HG03135 (cell line): ENCODE data around the gene TNFRSF9.
"Not testable (repeated sequence)": the region's sequence is repeated elsewhere in the genome, so short reads cannot be mapped to it uniquely, and the experiment has no call there.

ENCODE experiments used
- ATAC-seq: cut with Tn5 transposase; IDR thresholded peaks from one replicate; pipeline ENCODE4 v1.9.1; 2021; ENCODE audit warnings: mild to moderate bottlenecking, moderate library complexity; ENCODE audit not compliant: unreplicated experiment

Gene TNFRSF9

GRCh38 chr1:7921796-7922195 lies 18.8 kb downstream of the TNFRSF9 start:
- no peak for ATAC-seq

GRCh38 chr1:7919880-7920279 lies 20.8 kb downstream of the TNFRSF9 start:
- no peak for ATAC-seq

GRCh38 chr1:7917971-7918370 lies 22.7 kb downstream of the TNFRSF9 start:
- not testable (repeated sequence) for ATAC-seq

- ATAC-seq, result no peak
Observed at GRCh38 chr1:7916501-7916830, 24.2 kb downstream of the TNFRSF9 start.

GRCh38 chr1:7915826-7916500 lies 24.7 kb downstream of the TNFRSF9 start:
- no peak for ATAC-seq

GRCh38 chr1:7912743-7913557 lies 27.7 kb downstream of the TNFRSF9 start:
- ATAC-seq, result no peak

GRCh38 chr1:7912145-7912544 lies 28.5 kb downstream of the TNFRSF9 start:
- ATAC-seq, result no peak

GRCh38 chr1:7905262-7905661 lies 35.4 kb downstream of the TNFRSF9 start:
- ATAC-seq, result no peak

- no peak for ATAC-seq
Observed at GRCh38 chr1:7902478-7903085, 38.1 kb downstream of the TNFRSF9 start.

GRCh38 chr1:7899741-7900140 lies 40.9 kb downstream of the TNFRSF9 start:
- no peak for ATAC-seq

GRCh38 chr1:7898962-7899361 lies 41.7 kb downstream of the TNFRSF9 start:
- ATAC-seq, result no peak

- no peak for ATAC-seq
Observed at GRCh38 chr1:7896994-7897393, 43.6 kb downstream of the TNFRSF9 start.

- no peak for ATAC-seq
Observed at GRCh38 chr1:7893529-7894180, 47.0 kb downstream of the TNFRSF9 start.

GRCh38 chr1:7891804-7892203 lies 48.8 kb downstream of the TNFRSF9 start:
- ATAC-seq, result no peak

GRCh38 chr1:7890853-7891252 lies 49.8 kb downstream of the TNFRSF9 start:
- no peak for ATAC-seq

GRCh38 chr1:7888248-7889081 lies 52.2 kb downstream of the TNFRSF9 start:
- no peak for ATAC-seq

GRCh38 chr1:7886405-7886745 lies 54.3 kb downstream of the TNFRSF9 start:
- no peak for ATAC-seq

GRCh38 chr1:7885513-7886404 lies 54.9 kb downstream of the TNFRSF9 start:
- no peak for ATAC-seq

GRCh38 chr1:7884757-7885156 lies 55.9 kb downstream of the TNFRSF9 start:
- ATAC-seq, result no peak

GRCh38 chr1:7879228-7879627 lies 61.4 kb downstream of the TNFRSF9 start:
- ATAC-seq, result no peak
